GM12874 (cell line): ENCODE data around the gene TF.

Experiments used
- TF ChIP-seq, protein P1 (sequence below): IDR thresholded peaks from 2 replicates; pipeline ENCODE4 v1.5.1; 2011; ENCODE audit warnings: low read depth, mild to moderate bottlenecking, control low read depth, low read length, moderate library complexity; ENCODE audit not compliant: insufficient read depth

TF gene

GRCh38 chr3:133706033-133706432, 40.2 kb upstream of the TF start:
- TF ChIP-seq, protein P1, sequence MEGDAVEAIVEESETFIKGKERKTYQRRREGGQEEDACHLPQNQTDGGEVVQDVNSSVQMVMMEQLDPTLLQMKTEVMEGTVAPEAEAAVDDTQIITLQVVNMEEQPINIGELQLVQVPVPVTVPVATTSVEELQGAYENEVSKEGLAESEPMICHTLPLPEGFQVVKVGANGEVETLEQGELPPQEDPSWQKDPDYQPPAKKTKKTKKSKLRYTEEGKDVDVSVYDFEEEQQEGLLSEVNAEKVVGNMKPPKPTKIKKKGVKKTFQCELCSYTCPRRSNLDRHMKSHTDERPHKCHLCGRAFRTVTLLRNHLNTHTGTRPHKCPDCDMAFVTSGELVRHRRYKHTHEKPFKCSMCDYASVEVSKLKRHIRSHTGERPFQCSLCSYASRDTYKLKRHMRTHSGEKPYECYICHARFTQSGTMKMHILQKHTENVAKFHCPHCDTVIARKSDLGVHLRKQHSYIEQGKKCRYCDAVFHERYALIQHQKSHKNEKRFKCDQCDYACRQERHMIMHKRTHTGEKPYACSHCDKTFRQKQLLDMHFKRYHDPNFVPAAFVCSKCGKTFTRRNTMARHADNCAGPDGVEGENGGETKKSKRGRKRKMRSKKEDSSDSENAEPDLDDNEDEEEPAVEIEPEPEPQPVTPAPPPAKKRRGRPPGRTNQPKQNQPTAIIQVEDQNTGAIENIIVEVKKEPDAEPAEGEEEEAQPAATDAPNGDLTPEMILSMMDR = no peak

DNA sequence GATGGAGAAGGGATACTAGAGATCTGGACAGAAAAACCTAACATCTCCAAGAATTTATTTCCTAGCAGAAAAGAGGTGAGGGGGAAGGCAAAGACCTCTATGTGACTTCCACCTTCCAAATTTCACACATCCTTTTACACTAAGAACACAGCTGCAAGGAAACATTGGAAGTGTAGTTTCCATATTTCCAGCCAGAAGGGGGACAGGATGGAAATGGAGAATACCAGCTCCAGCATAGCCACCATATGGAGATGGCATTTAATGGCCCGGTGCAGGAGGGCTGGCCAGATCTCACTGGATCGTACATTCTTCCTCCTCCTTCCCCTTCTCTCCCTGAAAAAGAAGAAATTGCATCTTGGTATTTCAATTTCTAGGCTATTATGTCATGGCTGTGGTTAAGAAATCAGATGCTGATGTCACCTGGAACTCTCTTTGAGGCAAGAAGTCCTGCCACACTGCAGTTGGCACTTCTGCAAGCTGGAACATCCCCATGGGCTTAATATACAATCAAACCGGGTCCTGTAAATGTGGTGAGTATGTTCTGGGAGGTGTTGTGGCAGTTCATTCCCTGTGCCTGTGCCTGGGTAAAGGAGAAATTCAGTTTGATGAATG, 36.9 kb upstream of the TF start:
- TF ChIP-seq, protein P1 = no peak

DNA sequence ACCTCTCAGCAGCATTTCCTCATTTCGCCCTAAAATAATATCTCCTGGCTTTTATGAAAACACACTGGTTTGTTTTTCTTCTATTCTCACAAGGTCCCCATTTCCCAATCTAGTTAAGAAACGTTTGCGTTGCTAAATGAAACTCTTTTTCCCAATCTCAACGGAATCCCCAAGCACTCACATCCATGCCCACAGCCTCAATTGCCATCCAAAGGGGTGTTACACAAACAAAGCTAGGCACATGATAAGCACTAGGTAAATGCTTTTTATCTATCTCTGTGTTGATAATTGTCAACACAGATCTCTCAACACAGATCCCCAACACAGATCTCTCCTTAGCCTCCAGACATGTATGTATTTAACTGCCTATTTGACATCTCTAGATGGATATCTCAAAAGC, 35.2 kb upstream of the TF start:
- TF ChIP-seq, protein P1 = no peak

GRCh38 chr3:133712017-133712416, 34.2 kb upstream of the TF start:
- TF ChIP-seq, protein P1 = no peak

DNA sequence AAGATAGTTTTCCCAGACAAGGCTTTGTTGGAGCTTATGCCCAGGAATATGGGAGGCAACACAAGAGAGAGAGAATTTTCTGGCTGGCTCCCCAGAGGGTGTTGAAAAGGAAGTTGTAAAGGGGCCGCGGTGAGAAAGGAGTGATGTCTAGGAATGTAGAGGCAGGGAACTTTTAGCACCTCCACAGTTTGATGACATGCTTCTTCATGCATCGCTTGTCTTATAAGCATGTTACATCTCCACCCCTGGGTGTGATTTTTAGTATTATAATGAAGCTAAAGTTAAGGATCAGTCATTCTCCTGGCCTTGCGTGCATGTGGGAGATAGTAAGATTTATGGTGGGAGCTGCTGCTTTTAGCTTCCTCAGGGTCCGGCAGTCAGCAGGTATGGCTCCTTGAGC, 32.8 kb upstream of the TF start:
- TF ChIP-seq, protein P1 = no peak

DNA sequence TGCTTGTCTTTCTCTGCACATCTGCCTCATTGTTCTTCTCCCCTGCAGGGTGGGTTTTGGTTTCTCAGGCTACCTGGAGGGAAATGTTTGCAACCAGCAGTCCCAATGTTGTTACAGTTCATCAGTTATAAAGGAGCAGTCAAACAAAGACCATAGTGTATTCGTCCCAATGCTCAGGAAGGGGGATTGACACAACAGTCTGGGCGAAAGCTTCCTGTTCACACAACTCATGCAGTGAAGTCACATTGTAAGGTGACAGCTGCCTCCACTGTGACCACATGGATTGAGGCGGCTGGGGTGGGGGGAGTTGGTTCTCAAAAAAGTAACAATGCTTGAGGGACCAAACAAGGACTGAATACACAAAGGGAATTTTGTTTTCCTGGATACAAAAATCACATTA, 28.8 kb upstream of the TF start:
- TF ChIP-seq, protein P1 = no peak

- TF ChIP-seq, protein P1 = no peak
Measured at GRCh38 chr3:133722935-133723334, 23.3 kb upstream of the TF start.

- TF ChIP-seq, protein P1 = no peak
Measured at GRCh38 chr3:133730993-133731392, 15.2 kb upstream of the TF start.
